Measurements from ENCODE around the gene FCHSD2.

GRCh38 chr11:72840780-72841179, 301.3 kb downstream of the FCHSD2 start:
- TF ChIP-seq JUND (IDR thresholded peaks at IDR 0.05; ENCODE audit: low read length) (no peak), POLR2AphosphoS5 (IDR thresholded peaks at IDR 0.05; ENCODE audit: low read depth, low read length) (no peak)
